GM19372 (cell line): Measurements from ENCODE around the gene UBL7.
"Not testable (repeated sequence)": the region's sequence is repeated elsewhere in the genome, so short reads cannot be mapped to it uniquely, and the experiment has no call there.

Source experiments
- ATAC-seq: cut with Tn5 transposase; IDR thresholded peaks from one replicate; pipeline ENCODE4 v1.9.1; 2021; ENCODE audit warnings: mild to moderate bottlenecking, low read depth, moderate library complexity; ENCODE audit not compliant: unreplicated experiment

Gene UBL7

GRCh38 chr15:74460871-74461846, at the start of gene UBL7:
TSS of gene UBL7 (minus strand) at chr15:74461160. CDS start at chr15:74458867, 2,293 bp downstream.
- peak; percentile 85 for ATAC-seq

GRCh38 chr15:74506515-74506840, 45.5 kb upstream of the UBL7 start:
- no peak for ATAC-seq

- ATAC-seq: no peak
These were observed 45.0 kb upstream of the UBL7 start for GRCh38 chr15:74505837-74506514.

GRCh38 chr15:74504836-74505235, 43.9 kb upstream of the UBL7 start:
- no peak for ATAC-seq

- no peak for ATAC-seq
These were observed 43.5 kb upstream of the UBL7 start for GRCh38 chr15:74504418-74504817.

GRCh38 chr15:74502301-74502700, 41.3 kb upstream of the UBL7 start:
- no peak for ATAC-seq

GRCh38 chr15:74500401-74500800, 39.4 kb upstream of the UBL7 start:
- no peak for ATAC-seq

- no peak for ATAC-seq
These were observed 38.4 kb upstream of the UBL7 start for GRCh38 chr15:74499366-74499765.

GRCh38 chr15:74497584-74497983, 36.6 kb upstream of the UBL7 start:
- ATAC-seq: no peak

GRCh38 chr15:74496648-74497047, 35.7 kb upstream of the UBL7 start:
- no peak for ATAC-seq

GRCh38 chr15:74490339-74490689, 29.4 kb upstream of the UBL7 start:
- ATAC-seq: no peak

GRCh38 chr15:74489518-74490338, 28.8 kb upstream of the UBL7 start:
- ATAC-seq: no peak

GRCh38 chr15:74488776-74489175, 27.8 kb upstream of the UBL7 start:
- ATAC-seq: no peak

GRCh38 chr15:74482661-74483060, 21.7 kb upstream of the UBL7 start:
- no peak for ATAC-seq

GRCh38 chr15:74480364-74480763, 19.4 kb upstream of the UBL7 start:
- not testable (repeated sequence) for ATAC-seq

GRCh38 chr15:74471621-74472020, 10.7 kb upstream of the UBL7 start:
- ATAC-seq: not testable (repeated sequence)

- ATAC-seq: no peak
These were observed 9.9 kb upstream of the UBL7 start for GRCh38 chr15:74470631-74471395.

- no peak for ATAC-seq
These were observed 7.5 kb upstream of the UBL7 start for GRCh38 chr15:74468341-74469032.

- ATAC-seq: no peak
These were observed 5.6 kb upstream of the UBL7 start for GRCh38 chr15:74466570-74466969.

GRCh38 chr15:74464897-74465296, 3.9 kb upstream of the UBL7 start:
- ATAC-seq: no peak
